ENCODE measurements around the gene PRKCI.
"Not testable (repeated sequence)": the region's sequence is repeated elsewhere in the genome, so short reads cannot be mapped to it uniquely, and the experiment has no call there.

The PRKCI gene

GRCh38 chr3:170221924-170222646 lies at the start of gene PRKCI:
PRKCI (plus strand) TSS chr3:170222424; CDS start chr3:170222670, 246 bp downstream.
- peak; percentile 64 to 83 for DNase-seq (ENCODE audit: low read depth in 1 of 2, low spot score in 1 of 2)

- DNase-seq (ENCODE audit: low read depth in 1 of 2, low spot score in 1 of 2), result peak in 1 of 2 donors; percentile 12
Measured at GRCh38 chr3:170178651-170179050, 43.6 kb upstream of the PRKCI start.

- no peak for DNase-seq (ENCODE audit: low read depth in 1 of 2, low spot score in 1 of 2)
Measured at GRCh38 chr3:170179432-170179831, 42.8 kb upstream of the PRKCI start.

GRCh38 chr3:170180079-170180907 lies 41.9 kb upstream of the PRKCI start:
- no peak for DNase-seq (ENCODE audit: low read depth in 1 of 2, low spot score in 1 of 2)

DNA sequence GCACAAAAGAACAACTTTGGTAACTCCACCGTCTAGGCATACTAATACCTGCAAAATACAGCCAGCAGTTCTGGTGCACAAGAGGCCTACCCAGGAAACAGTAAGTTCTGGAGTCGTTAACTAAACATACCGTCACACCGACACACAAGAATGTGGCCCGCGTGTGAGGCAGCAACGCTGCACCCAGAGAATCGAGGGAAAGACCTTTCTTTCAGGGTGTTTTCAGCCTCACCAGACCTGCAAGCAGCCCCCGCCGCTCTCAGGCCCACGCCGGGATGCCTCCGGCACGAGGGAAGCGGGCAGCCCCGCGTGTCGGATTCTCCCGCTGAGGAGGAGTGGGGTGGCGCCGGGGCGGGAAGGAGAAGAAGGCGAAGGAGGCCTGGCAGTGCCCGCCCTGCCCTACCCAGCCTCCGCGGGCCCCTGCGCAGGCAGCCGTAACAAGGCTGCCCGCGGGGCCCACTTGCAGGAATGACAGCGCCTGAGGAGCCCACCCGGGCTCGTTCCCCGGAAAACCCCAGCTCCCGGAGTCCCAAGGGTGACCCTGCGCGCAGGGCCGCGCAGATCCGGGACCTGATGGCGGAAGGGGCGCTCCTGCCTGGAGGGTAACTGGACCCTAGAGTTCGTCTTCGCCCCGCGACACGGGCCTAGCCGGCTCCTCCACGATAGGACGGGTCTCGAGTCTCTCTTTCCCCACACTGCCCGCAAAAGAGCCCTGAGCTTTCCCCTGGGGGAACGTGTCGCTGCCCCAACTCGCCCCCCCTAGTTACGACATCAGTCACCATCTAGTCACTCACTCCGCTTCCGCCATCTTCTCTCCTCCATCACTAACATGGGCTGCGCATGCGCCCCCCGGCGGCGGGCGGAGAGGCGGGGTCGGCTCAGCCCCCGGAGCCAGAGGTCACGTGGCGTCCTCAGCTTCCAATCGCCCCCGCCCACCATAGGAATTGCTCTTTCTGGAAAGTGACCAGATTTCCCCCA lies 41.0 kb upstream of the PRKCI start, which contains the start of gene PHC3:
TSS of gene PHC3 (minus strand) at position 826 of the 978 bp plus-strand sequence. CDS start at position 808, 18 bp downstream.
- DNase-seq (ENCODE audit: low read depth in 1 of 2, low spot score in 1 of 2), result peak; percentile 88 to 91

DNA sequence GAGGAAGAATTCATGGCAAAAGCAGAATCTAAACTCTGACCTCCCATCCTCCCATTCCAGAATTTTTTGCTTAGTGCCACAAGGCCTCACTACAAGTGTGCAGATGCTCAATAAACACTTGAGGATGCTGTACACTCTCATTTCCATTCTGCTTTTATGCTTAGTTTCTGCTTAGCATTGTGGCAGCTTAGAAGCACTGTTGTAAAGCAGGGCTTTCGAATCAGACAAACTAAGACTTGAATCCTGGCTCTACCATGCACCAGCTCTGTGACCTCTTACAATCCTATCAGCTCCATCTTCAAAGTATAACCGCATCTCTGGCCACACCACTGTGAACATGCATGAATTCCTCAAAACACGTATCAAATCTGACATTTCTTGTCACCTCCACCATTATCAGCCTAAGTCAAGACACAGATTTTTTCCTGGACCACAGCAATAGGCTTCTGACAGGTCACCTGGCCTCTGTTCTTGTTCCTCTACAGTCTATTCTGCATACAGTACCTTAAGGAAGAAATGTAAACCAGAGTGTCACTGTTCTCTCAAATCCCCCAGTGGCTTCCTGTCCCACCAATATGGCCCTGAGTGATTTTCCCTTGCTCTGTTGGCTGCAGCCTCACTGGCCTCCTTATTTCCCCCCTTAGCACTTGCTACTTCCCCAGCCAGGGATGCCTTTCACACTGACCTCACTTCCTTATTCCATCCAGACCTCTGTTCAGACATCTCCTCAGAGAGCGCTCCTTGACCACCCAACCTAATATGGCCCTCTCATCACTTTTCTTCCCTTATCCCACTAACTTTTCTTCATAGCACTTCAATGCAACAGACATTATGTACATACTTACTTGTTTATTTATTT lies 32.6 kb upstream of the PRKCI start:
- DNase-seq (ENCODE audit: low read depth in 1 of 2, low spot score in 1 of 2), result no peak

DNA sequence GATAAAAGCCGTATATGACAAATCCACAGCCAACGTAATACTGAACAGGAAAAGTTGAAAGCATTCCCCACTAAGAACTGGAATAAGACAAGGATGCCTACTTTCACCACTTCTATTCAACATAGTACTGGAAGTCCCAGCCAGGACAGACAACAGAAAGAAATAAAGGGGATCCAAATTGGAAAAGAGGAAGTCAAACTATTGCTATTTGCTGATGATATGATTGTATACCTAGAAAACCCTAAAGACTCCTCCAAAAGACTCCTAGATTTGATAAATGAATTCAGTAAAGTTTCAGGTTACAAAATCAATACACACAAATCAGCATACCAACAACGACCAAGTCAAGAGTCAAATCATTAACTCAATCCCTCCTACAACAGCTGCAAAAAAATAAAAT lies 26.5 kb upstream of the PRKCI start:
- not testable (repeated sequence) for DNase-seq (ENCODE audit: low read depth in 1 of 2, low spot score in 1 of 2)

- no peak for DNase-seq (ENCODE audit: low read depth in 1 of 2, low spot score in 1 of 2)
Measured at GRCh38 chr3:170196833-170197232, 25.4 kb upstream of the PRKCI start.

GRCh38 chr3:170200987-170201386 lies 21.2 kb upstream of the PRKCI start:
- DNase-seq (ENCODE audit: low read depth in 1 of 2, low spot score in 1 of 2), result no peak

GRCh38 chr3:170201527-170201926 lies 20.7 kb upstream of the PRKCI start:
- DNase-seq (ENCODE audit: low read depth in 1 of 2, low spot score in 1 of 2), result no peak

DNA sequence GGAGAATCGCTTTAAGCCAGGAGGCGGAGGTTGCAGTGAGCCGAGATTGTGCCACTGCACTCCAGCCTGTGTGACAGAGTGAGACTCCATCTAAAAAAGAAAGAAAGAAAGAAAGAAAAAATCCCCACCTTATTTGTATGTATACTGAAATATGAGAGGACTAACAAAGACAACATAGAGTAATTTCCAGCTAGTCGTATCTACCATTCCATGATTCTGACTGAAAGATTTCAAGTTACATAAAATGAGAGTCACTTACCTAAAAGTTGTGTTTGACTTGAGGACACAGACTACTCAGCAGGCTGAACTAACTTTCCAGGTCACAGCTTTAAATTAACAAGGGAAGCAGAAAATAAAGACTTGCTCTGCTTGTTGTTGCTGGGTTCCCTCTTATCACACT lies 18.8 kb upstream of the PRKCI start:
- DNase-seq (ENCODE audit: low read depth in 1 of 2, low spot score in 1 of 2), result no peak

DNA sequence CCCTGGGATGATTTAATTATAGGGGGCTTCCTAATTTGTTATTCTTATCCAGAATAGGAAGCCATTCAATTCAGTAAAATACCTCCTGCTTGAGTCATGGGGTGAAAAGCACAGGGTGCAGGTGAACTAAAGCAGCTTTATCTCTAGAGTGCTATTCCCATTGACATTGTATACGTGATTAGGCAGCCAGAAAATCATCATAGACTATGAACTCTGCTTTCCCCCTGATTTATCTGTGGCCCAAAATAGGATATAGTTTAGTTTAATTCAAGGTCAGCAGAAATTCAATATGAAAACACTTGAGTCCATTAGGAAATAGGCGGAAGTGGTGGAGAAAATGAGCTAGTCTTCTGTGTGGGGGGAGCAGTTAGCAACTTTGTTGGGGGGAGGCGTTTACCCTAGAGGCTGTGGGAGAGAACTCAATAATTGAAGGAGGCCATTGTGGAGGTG lies 18.2 kb upstream of the PRKCI start:
- DNase-seq (ENCODE audit: low read depth in 1 of 2, low spot score in 1 of 2), result no peak

GRCh38 chr3:170204509-170204908 lies 17.7 kb upstream of the PRKCI start:
- DNase-seq (ENCODE audit: low read depth in 1 of 2, low spot score in 1 of 2), result no peak

- DNase-seq (ENCODE audit: low read depth in 1 of 2, low spot score in 1 of 2), result no peak
Measured at GRCh38 chr3:170205302-170205701, 16.9 kb upstream of the PRKCI start.

- DNase-seq (ENCODE audit: low read depth in 1 of 2, low spot score in 1 of 2), result not testable (repeated sequence)
Measured at GRCh38 chr3:170206164-170206762, 16.0 kb upstream of the PRKCI start.

DNA sequence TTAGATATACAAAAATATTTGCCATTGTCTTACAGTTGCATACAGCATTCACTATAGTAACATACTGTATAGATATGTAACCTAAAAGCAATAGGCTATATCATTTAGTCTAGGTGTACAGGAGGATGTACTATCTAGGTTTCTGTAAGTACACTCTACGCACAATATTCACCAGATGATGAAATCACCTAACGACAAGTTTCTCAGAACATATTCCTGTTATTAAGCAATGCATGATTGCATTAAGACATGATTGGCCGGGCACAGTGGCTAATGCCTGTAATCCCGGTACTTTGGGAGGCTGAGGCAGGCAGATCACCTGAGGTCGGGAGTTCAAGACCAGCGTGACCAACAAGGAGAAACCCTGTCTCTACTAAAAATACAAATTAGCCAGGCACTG lies 14.5 kb upstream of the PRKCI start:
- no peak for DNase-seq (ENCODE audit: low read depth in 1 of 2, low spot score in 1 of 2)

- DNase-seq (ENCODE audit: low read depth in 1 of 2, low spot score in 1 of 2), result no peak
Measured at GRCh38 chr3:170211668-170212067, 10.6 kb upstream of the PRKCI start.

DNA sequence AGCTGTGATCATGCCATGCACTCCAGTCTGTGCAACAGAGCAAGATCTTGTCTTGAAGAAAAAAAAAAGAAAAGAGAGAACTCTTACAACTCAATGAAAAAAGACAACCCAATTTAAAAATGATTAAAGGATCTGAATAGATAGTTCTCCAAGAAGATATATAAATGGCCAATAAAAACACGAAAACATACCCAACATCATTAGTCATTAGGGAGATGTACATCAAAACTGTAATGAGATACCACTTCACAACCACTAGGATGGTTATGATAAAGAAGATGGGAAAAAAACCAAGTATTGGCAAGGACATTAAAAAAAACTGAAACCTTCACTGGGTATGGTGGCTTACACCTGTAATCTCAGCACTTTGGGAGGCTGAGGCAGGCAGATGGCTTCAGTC lies 2.4 kb upstream of the PRKCI start:
- no peak for DNase-seq (ENCODE audit: low read depth in 1 of 2, low spot score in 1 of 2)

DNA sequence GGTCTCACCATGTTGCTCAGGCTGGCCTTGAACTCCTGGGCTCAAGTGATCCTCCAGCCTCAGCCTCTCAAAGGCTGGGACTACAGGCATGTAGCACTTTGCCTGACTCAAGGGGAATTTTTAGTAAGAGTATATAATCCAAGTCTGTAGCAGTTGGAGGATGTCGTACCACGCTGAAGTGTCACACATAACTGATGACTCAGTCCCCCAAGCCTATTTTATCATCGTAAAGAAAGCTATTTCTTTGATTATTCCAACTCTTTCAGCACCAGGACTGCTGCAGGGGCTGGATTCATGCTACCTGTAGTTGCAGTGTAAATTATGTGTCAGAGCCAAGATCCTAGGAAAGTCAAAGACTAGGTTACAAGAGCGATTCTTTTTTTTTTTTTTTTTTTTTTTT lies 1.4 kb upstream of the PRKCI start:
- no peak for DNase-seq (ENCODE audit: low read depth in 1 of 2, low spot score in 1 of 2)
